HEK293 (cell line): ENCODE results near the gene SLC2A9.
A peak's percentile ranks its signal among the peaks of the same experiment; 100 is the strongest.
"Not testable (repeated sequence)": the region's sequence is repeated elsewhere in the genome, so short reads cannot be mapped to it uniquely, and the experiment has no call there.

Source experiments
- CTCF ChIA-PET: fragments of 350-600 bp; formaldehyde crosslinking; extraction: SDS; loops from one replicate; lab custom pipeline; 2021; ENCODE audit warnings: antibody characterized with exemption; lab: Yijun Ruan, JAX
- POLR2A ChIA-PET: fragments of 300-600 bp; formaldehyde crosslinking; extraction: SDS; loops from one replicate; lab custom pipeline; 2020; ENCODE audit warnings: antibody characterized with exemption, inconsistent platforms; lab: Yijun Ruan, JAX
- H3K27ac ChIP-seq: fragments of 200-500 bp; sonication (Bioruptor generic); 2 replicates; pipeline ENCODE4 v1.5.1; 2014; ENCODE audit warnings: low read depth, low read length, control low read depth, inconsistent platforms; ENCODE audit errors: extremely low read depth
- H3K36me3 ChIP-seq, 2 experiments: fragments of 200-500 bp in 1 of 2; sonication (Bioruptor generic) in 1 of 2; 1 replicate in 1 of 2; 2 replicates in 1 of 2; pipeline ENCODE4 v1.5.1; 2014 to 2017; ENCODE audit warnings: inconsistent platforms in 2 of 2, low read length in 2 of 2; ENCODE audit not compliant: control insufficient read depth in 2 of 2, insufficient read depth in 1 of 2
- H3K4me1 ChIP-seq: fragments of 200-500 bp; sonication (Bioruptor generic); 2 replicates; pipeline ENCODE4 v1.5.1; 2014; ENCODE audit warnings: mild to moderate bottlenecking, low read length, inconsistent platforms; ENCODE audit not compliant: control insufficient read depth, insufficient read depth
- H3K4me3 ChIP-seq: 2 replicates; pipeline ENCODE4 v1.5.1; 2011; ENCODE audit warnings: low read depth, mild to moderate bottlenecking, control low read depth, low read length, moderate library complexity
- H3K9me3 ChIP-seq: fragments of 200-500 bp; sonication (Bioruptor generic); 2 replicates; pipeline ENCODE4 v1.5.1; 2014; ENCODE audit warnings: low read depth, low read length, inconsistent platforms; ENCODE audit not compliant: control insufficient read depth, insufficient read depth
- FEZF1 ChIP-seq: fragments of 450-650 bp; formaldehyde crosslinking; IDR thresholded peaks from 2 replicates; pipeline ENCODE4 v1.5.1; 2016; ENCODE audit warnings: missing biosample characterization, missing genetic modification characterization
- MEIS1 ChIP-seq: sonication (generic); formaldehyde crosslinking; IDR thresholded peaks from 2 replicates; pipeline ENCODE4 v1.8.1; 2022; ENCODE audit warnings: missing genetic modification reagents, mild to moderate bottlenecking, borderline replicate concordance
- MYNN ChIP-seq: fragments of 450-650 bp; formaldehyde crosslinking; IDR thresholded peaks from 2 replicates; pipeline ENCODE4 v1.5.1; 2016; ENCODE audit warnings: missing biosample characterization, missing genetic modification characterization, borderline replicate concordance
- TRIM28 ChIP-seq: IDR thresholded peaks from 2 replicates; pipeline ENCODE4 v1.6.1; 2011; ENCODE audit warnings: low read length, control low read depth, borderline replicate concordance
- ZFP37 ChIP-seq: fragments of 450-650 bp; formaldehyde crosslinking; IDR thresholded peaks from 2 replicates; pipeline ENCODE4 v1.5.1; 2016; ENCODE audit warnings: missing biosample characterization, missing genetic modification characterization
- ZNF146 ChIP-seq: fragments of 450-650 bp; formaldehyde crosslinking; IDR thresholded peaks from 2 replicates; pipeline ENCODE4 v1.5.1; 2016; ENCODE audit warnings: missing biosample characterization, missing genetic modification characterization
- ZNF248 ChIP-seq: fragments of 450-650 bp; formaldehyde crosslinking; IDR thresholded peaks from 2 replicates; pipeline ENCODE4 v1.5.1; 2017; ENCODE audit warnings: missing biosample characterization, missing genetic modification characterization
- ZNF292 ChIP-seq: fragments of 450-650 bp; formaldehyde crosslinking; IDR thresholded peaks from 2 replicates; pipeline ENCODE4 v1.5.1; 2016; ENCODE audit warnings: low read depth, missing biosample characterization, missing genetic modification characterization, borderline replicate concordance
- ZNF362 ChIP-seq: fragments of 450-650 bp; formaldehyde crosslinking; IDR thresholded peaks from 2 replicates; pipeline ENCODE4 v1.5.1; 2016; ENCODE audit warnings: missing biosample characterization, missing genetic modification characterization
- ZNF416 ChIP-seq: fragments of 450-650 bp; formaldehyde crosslinking; IDR thresholded peaks from 2 replicates; pipeline ENCODE4 v1.5.1; 2016; ENCODE audit warnings: missing biosample characterization, missing genetic modification characterization
- ZNF513 ChIP-seq: fragments of 450-650 bp; IDR thresholded peaks from 2 replicates; pipeline ENCODE4 v1.5.1; 2018; ENCODE audit warnings: missing biosample characterization, missing genetic modification characterization
- ZNF670 ChIP-seq: fragments of 450-650 bp; formaldehyde crosslinking; IDR thresholded peaks from 2 replicates; pipeline ENCODE4 v1.5.1; 2016; ENCODE audit warnings: missing biosample characterization, missing genetic modification characterization, low read depth
- ZNF747 ChIP-seq: fragments of 450-650 bp; formaldehyde crosslinking; IDR thresholded peaks from 2 replicates; pipeline ENCODE4 v1.5.1; 2016; ENCODE audit warnings: missing biosample characterization, missing genetic modification characterization
- ZSCAN23 ChIP-seq: fragments of 450-650 bp; formaldehyde crosslinking; IDR thresholded peaks from 2 replicates; pipeline ENCODE4 v1.5.1; 2016; ENCODE audit warnings: missing biosample characterization, missing genetic modification characterization
- ZSCAN30 ChIP-seq: fragments of 450-650 bp; IDR thresholded peaks from 2 replicates; pipeline ENCODE4 v1.5.1; 2018; ENCODE audit warnings: missing biosample characterization, mild to moderate bottlenecking, missing genetic modification characterization, moderate library complexity
- ZXDB ChIP-seq: fragments of 450-650 bp; formaldehyde crosslinking; IDR thresholded peaks from 2 replicates; pipeline ENCODE4 v1.5.1; 2016; ENCODE audit warnings: missing biosample characterization, missing genetic modification characterization

The SLC2A9 gene

GRCh38 chr4:9983211-9983610, 38.1 kb downstream of the SLC2A9 start:
- TF ChIP-seq ZNF248 (tag by site-specific recombination) (no peak), TRIM28 (no peak), ZSCAN30 (tag by site-specific recombination) (no peak), ZNF513 (no peak), ZSCAN23 (tag by site-specific recombination) (no peak), ZNF362 (no peak), MEIS1 (CRISPR knock-in tag) (no peak), ZNF146 (tag by site-specific recombination) (no peak), ZFP37 (no peak), MYNN (no peak), ZNF416 (tag by site-specific recombination) (no peak), ZNF292 (tag by site-specific recombination) (no peak), ZNF747 (no peak), FEZF1 (tag by site-specific recombination) (no peak), ZNF670 (no peak)
- POLR2A ChIA-PET: no interaction called here
- Histone ChIP-seq H3K9me3 (no peaks in the 10 kb centered on the region), H3K4me3 (no peak overlapping the region), H3K4me1 (no peaks in the 10 kb centered on the region), H3K36me3 (no peaks in the 10 kb centered on the region), H3K27ac (no peak overlapping the region)
- CTCF ChIA-PET: no interaction called here

DNA sequence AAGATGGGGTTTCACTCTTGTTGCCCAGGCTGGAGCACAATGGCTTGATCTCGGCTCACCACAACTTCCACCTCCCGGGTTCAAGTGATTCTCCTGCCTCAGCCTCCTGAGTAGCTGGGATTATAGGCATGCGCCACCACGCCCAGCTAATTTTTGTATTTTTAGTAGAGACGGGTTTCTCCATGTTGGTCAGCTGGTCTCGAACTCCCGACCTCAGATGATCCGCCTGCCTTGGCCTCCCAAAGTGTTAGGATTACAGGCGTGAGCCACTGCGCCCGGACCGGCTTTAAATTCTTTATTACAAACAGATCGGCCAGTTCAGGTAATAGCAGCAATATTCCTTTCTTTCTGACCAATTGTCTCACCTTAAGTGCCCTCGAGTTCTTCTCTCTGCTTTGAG, 39.4 kb downstream of the SLC2A9 start:
- POLR2A ChIA-PET, H3K27ac ChIP-seq, H3K36me3 ChIP-seq, H3K9me3 ChIP-seq, H3K4me1 ChIP-seq, H3K4me3 ChIP-seq: not testable (repeated sequence)
- CTCF ChIA-PET: interaction anchor here (0.9 kb wide), 1 partner anchor 32 kb away, joined by 3 read pairs; no protein-coding TSS in a partner anchor

GRCh38 chr4:9980898-9981297, 40.4 kb downstream of the SLC2A9 start:
- ChIA-PET CTCF (interaction anchor here (0.9 kb wide), 1 partner anchor 33 kb away, joined by 5 read pairs; no protein-coding TSS in a partner anchor), POLR2A (no interaction called here)
- no peak overlapping the region for H3K4me3 ChIP-seq
- H3K36me3 ChIP-seq: no peaks in the 10 kb centered on the region
- no peaks in the 10 kb centered on the region for H3K4me1 ChIP-seq
- no peak overlapping the region for H3K27ac ChIP-seq
- no peaks in the 10 kb centered on the region for H3K9me3 ChIP-seq
- TF ChIP-seq ZNF513 (peak; percentile 60; the same call in 1 of the 2 replicates), ZXDB (tag by site-specific recombination) (no peak), TRIM28 (no peak), ZSCAN23 (tag by site-specific recombination) (no peak)
- TF ChIP-seq, all 188 proteins: peak for 1
